A549 (cell line): ENCODE data around the gene PLIN3.
"Not testable (repeated sequence)": the region's sequence is repeated elsewhere in the genome, so short reads cannot be mapped to it uniquely, and the experiment has no call there.

ENCODE experiments used
- CTCF ChIP-seq: fragments of >200 bp; sonication (Bioruptor Twin); formaldehyde crosslinking; IDR thresholded peaks from 3 replicates; pipeline ENCODE4 v1.5.1; 2016
- MAFK ChIP-seq: fragments of 450-650 bp; IDR thresholded peaks from 2 replicates; pipeline ENCODE4 v1.6.1; 2014; ENCODE audit not compliant: partially characterized antibody
- POLR2A ChIP-seq: IDR thresholded peaks from 2 replicates; pipeline ENCODE4 v1.6.1; 2012; ENCODE audit warnings: mild to moderate bottlenecking, low read length
- RFX5 ChIP-seq: fragments of 450-650 bp; IDR thresholded peaks from 2 replicates; pipeline ENCODE4 v1.7.1; 2014; ENCODE audit warnings: antibody characterized with exemption, mild to moderate bottlenecking, moderate library complexity

DNA sequence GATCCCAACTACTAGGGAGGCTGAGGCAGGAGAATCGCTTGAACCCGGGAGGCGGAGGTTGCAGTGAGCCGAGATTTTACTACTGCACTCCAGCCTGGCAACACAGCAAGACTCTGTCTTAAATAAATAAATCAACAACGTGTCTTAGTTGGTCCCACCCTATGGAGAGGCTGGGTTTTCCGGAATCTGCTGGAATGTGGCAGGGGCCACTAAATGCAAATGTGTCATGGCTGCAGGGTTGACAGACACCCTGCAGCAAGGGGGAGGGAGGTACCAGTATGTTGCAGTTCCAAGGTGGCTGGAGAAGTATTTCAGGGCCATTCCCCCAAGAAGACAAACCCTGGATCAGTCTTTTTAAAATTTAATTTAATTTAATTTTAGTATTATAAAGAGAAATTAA is 20.3 kb upstream of the PLIN3 start:
- TF ChIP-seq POLR2A, CTCF, MAFK, RFX5: not testable (repeated sequence)
